Measurements from ENCODE around the gene PTPN5. TPM values are rescaled to one million over a fixed set of nuclear protein-coding genes. Genes with fewer than 3 reads are reported as not detected.
A peak's percentile ranks its signal among the peaks of the same experiment; 100 is the strongest.
"Not testable (repeated sequence)": the region's sequence is repeated elsewhere in the genome, so short reads cannot be mapped to it uniquely, and the experiment has no call there.

The PTPN5 gene
- not detected for total RNA-seq

DNA sequence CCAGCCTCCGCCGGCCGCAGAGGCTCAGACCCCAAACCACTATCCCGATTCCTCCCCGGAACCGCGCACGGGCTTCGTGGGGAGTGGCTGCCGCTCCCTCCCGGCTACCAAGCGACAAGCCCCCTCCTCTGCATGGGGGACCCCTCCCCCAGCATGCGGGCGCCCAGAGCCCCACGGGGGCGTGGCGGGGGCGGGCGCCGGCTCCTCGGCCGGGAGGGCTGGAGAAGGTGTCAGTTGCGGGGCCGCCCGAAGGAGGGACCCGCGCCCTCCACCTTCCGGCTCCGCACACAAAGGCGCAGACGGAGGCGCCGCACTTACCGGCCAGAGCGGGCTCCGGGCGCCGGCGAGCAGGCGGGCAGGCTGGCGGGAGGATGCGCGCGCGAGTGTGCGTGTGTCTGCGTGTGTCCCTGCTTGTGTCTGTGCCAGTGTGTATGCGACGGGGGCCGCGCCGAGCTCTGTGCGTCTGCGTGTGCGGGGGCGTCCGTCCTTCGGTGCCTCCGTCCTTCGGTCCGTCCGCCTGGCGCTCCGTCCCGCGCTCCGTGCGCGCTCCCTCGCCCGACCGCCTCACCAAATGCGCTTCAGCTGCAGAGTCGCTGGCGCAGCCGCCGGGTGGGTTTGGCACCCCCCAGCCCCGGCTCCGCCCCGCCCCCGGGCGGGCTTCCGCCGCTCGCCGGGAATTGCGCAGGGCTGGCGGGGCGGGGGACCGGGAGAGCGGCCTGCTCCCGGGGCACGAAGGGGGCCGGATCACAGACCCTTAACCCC is at the start of gene PTPN5:
Gene PTPN5, minus strand, starts transcription at position 592 of the 762 bp plus-strand sequence. CDS start 19,840 bp downstream, outside the sequence.
- peaks cover 67% of the 10 kb centered on the region for H3K27me3 Mint-ChIP-seq
- no peak for DNase-seq
- ATAC-seq (ENCODE audit: low read depth), result no peak
- POLR2A ChIA-PET, result no interaction called here
- no peaks in the 10 kb centered on the region for H3K4me1 Mint-ChIP-seq
- no peaks in the 10 kb centered on the region for H3K9me3 Mint-ChIP-seq
- H3K36me3 Mint-ChIP-seq, result no peaks in the 10 kb centered on the region
- H3K4me3 Mint-ChIP-seq, result peak within 1 kb of the TSS; percentile 37
- no peak within 1 kb of the TSS for H3K27ac Mint-ChIP-seq

- peaks cover 16% of the 10 kb centered on the region for H3K9me3 Mint-ChIP-seq
- peaks cover 22% of the 10 kb centered on the region for H3K27me3 Mint-ChIP-seq
- ATAC-seq (ENCODE audit: low read depth) (no peak), DNase-seq (no peak)
- POLR2A ChIA-PET, result no interaction called here
- H3K4me1 Mint-ChIP-seq, result no peaks in the 10 kb centered on the region
- H3K4me3 Mint-ChIP-seq, result no peak overlapping the region
- no peaks in the 10 kb centered on the region for H3K36me3 Mint-ChIP-seq
- no peak overlapping the region for H3K27ac Mint-ChIP-seq
Observed at GRCh38 chr11:18836417-18836816, 44.8 kb upstream of the PTPN5 start.

DNA sequence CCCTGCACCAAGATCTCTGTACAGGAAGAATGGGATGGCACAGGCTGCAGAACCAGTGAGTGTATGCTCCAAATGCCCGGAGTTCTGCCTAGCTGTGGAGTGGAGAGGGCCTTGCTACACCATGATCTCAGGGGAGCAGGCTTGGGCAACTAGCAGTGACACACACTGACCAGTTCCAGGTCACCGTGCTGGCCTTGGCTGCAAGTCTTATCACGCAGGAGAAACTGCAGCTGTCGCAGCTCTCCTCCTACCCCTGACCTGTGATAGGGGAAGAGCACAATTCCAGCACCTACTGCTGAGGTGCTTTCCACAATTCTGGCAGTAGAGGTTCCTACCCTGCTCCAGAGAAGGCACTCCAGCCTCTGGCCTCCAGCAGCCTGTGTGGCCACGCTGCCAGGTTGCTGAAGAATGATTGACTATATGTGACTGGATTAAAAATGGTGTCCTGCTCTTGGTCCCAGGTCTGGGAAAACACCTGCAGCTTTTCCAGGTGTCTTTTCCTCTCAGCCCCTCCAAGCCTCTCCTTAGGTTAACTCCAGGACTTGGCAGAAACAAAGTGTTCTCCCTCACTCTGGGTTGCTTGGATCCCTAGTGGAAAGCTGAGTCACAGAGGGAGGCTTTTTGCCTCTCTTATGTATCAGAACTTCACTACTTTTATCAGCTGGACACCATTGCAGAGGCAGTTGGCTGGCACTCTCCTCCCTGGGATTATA is 43.3 kb upstream of the PTPN5 start:
- Mint-ChIP-seq H3K4me1 (no peaks in the 10 kb centered on the region), H3K4me3 (no peak overlapping the region), H3K27me3 (peaks cover 30% of the 10 kb centered on the region), H3K9me3 (peaks cover 6% of the 10 kb centered on the region), H3K36me3 (no peaks in the 10 kb centered on the region), H3K27ac (no peak overlapping the region)
- POLR2A ChIA-PET, result no interaction called here
- ATAC-seq (ENCODE audit: low read depth) (no peak), DNase-seq (no peak)

DNA sequence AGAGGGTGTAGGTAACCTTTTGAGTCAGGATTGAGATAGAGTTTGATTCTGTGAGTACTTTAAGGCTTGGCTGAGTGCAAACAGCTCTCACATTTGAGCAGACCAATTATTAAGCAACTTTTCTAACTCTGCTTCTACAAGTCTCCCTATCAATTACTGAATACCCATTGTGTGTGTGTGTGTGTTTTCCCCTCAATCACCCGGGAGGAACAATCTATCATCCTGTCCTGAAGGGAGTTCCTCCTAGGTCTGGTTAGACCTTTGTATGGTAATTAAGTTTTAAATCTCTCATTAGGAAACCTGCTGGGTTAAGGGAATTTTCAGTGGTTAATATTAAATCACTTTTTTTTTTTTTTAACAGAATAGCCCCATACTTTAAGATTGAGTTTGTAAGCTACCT is 28.6 kb upstream of the PTPN5 start:
- DNase-seq; H3K9me3 Mint-ChIP-seq; H3K36me3 Mint-ChIP-seq; H3K27ac Mint-ChIP-seq; ATAC-seq (ENCODE audit: low read depth); H3K27me3 Mint-ChIP-seq; H3K4me3 Mint-ChIP-seq; POLR2A ChIA-PET; H3K4me1 Mint-ChIP-seq: not testable (repeated sequence)

GRCh38 chr11:18804199-18804999 is 12.8 kb upstream of the PTPN5 start:
- no peak overlapping the region for H3K4me3 Mint-ChIP-seq
- no peaks in the 10 kb centered on the region for H3K4me1 Mint-ChIP-seq
- H3K9me3 Mint-ChIP-seq, result no peaks in the 10 kb centered on the region
- H3K27ac Mint-ChIP-seq, result no peak overlapping the region
- no peak for ATAC-seq (ENCODE audit: low read depth)
- H3K27me3 Mint-ChIP-seq, result peaks cover 45% of the 10 kb centered on the region
- H3K36me3 Mint-ChIP-seq, result no peaks in the 10 kb centered on the region
- POLR2A ChIA-PET, result no interaction called here
- no peak for DNase-seq

- Mint-ChIP-seq H3K36me3 (no peaks in the 10 kb centered on the region), H3K27me3 (peaks cover 42% of the 10 kb centered on the region), H3K4me1 (no peaks in the 10 kb centered on the region), H3K9me3 (no peaks in the 10 kb centered on the region), H3K27ac (no peak overlapping the region), H3K4me3 (no peak overlapping the region)
- POLR2A ChIA-PET, result no interaction called here
- ATAC-seq (ENCODE audit: low read depth) (no peak), DNase-seq (no peak)
Observed at GRCh38 chr11:18802381-18803257, 11.0 kb upstream of the PTPN5 start.

DNA sequence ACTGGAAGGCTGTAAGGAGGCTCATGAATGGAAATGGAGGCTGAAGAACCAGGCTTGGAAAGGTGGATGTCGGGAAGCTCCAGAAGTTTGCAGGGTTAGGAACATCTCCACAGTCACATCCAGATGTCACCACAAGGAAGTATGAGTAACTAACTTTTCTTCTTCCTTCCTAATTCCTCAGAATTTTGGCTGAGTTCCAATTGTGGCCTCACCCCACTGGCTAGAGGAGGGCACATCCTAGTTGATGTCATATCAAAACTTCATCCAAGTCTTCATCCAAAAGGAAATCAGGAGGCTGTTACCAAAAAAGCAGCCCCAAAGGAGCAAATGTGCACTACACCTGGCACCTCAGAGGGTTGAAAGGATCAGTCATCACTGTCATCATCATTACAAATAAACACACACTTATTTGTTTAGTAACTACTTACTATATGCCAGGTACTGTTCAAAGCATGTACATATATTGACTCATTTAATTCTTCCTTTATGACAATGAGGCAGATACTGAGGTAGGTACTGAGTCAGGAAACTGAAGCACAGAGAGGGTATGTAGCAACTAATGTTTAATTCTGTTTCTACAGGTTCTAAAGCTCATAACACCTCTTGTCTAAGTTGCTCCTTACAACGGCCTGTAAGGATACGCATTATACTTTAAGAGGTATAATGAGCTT is 7.3 kb upstream of the PTPN5 start:
- Mint-ChIP-seq H3K27ac (no peak overlapping the region), H3K27me3 (peaks cover 36% of the 10 kb centered on the region), H3K4me1 (no peaks in the 10 kb centered on the region), H3K9me3 (no peaks in the 10 kb centered on the region), H3K4me3 (no peak overlapping the region), H3K36me3 (no peaks in the 10 kb centered on the region)
- POLR2A ChIA-PET, result no interaction called here
- DNase-seq (no peak), ATAC-seq (ENCODE audit: low read depth) (no peak)

DNA sequence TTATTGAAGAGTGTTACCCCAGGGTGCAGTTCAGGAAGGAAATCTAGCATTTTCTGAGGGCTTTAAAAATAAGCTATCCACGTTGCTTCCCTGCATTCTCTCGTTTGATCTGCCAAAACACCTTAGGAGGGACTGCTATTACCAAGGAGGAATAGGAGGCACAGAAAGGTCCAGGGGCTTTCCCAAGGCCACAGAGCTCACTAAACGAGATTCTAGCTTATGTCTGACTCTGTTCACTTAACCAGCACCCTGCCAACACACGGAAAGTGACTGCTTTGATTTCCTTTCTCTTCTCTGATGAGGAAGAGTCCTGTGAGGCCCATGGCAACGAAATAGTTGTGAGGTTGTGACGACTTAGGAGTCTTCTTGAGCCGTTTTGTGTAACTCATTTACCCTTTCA is 3.4 kb upstream of the PTPN5 start:
- POLR2A ChIA-PET, result no interaction called here
- peaks cover 43% of the 10 kb centered on the region for H3K27me3 Mint-ChIP-seq
- H3K36me3 Mint-ChIP-seq, result no peaks in the 10 kb centered on the region
- ATAC-seq (ENCODE audit: low read depth) (no peak), DNase-seq (no peak)
- no peaks in the 10 kb centered on the region for H3K4me1 Mint-ChIP-seq
- no peak overlapping the region for H3K27ac Mint-ChIP-seq
- no peak overlapping the region for H3K4me3 Mint-ChIP-seq
- H3K9me3 Mint-ChIP-seq, result no peaks in the 10 kb centered on the region

GRCh38 chr11:18792827-18793226 is 1.2 kb upstream of the PTPN5 start:
- Mint-ChIP-seq H3K36me3 (no peaks in the 10 kb centered on the region), H3K4me3 (no peak overlapping the region), H3K4me1 (no peaks in the 10 kb centered on the region), H3K27me3 (peaks cover 58% of the 10 kb centered on the region), H3K27ac (no peak overlapping the region), H3K9me3 (no peaks in the 10 kb centered on the region)
- no peak for DNase-seq
- POLR2A ChIA-PET, result no interaction called here
- ATAC-seq (ENCODE audit: low read depth), result no peak

- Mint-ChIP-seq H3K27me3 (peaks cover 62% of the 10 kb centered on the region), H3K9me3 (no peaks in the 10 kb centered on the region), H3K4me3 (peak overlapping the region; percentile 37), H3K4me1 (no peaks in the 10 kb centered on the region), H3K36me3 (no peaks in the 10 kb centered on the region), H3K27ac (no peak overlapping the region)
- POLR2A ChIA-PET, result no interaction called here
- DNase-seq (no peak), ATAC-seq (ENCODE audit: low read depth) (no peak)
Observed at GRCh38 chr11:18791969-18792628, 501 bp upstream of the PTPN5 start.

GRCh38 chr11:18790883-18791206 is 753 bp downstream of the PTPN5 start:
- ATAC-seq (ENCODE audit: low read depth) (no peak), DNase-seq (no peak)
- Mint-ChIP-seq H3K36me3 (no peaks in the 10 kb centered on the region), H3K27me3 (peaks cover 68% of the 10 kb centered on the region), H3K4me1 (no peaks in the 10 kb centered on the region), H3K4me3 (no peak overlapping the region), H3K27ac (no peak overlapping the region), H3K9me3 (no peaks in the 10 kb centered on the region)
- POLR2A ChIA-PET, result no interaction called here

DNA sequence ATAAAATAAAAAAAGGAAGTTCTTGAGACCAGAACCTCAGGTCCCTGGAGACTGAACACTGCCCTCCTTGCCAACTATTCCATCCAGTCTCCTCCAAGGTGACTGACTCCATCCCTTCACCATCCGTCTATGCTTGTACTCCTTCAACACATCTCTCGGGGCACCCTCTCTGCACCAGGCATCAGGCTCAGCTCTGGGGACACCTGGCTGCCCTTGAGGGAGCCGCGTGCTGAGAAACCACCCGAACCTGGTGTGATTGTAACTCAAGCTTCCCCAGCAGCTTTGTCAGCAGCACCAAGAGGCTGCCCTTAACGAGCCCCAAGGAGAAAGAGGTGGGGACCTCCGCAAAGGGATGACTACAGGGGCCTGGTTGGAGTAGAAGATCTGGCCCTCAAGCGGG is 1.7 kb downstream of the PTPN5 start:
- Mint-ChIP-seq H3K36me3 (no peaks in the 10 kb centered on the region), H3K4me3 (no peak overlapping the region), H3K9me3 (no peaks in the 10 kb centered on the region), H3K4me1 (no peaks in the 10 kb centered on the region), H3K27me3 (peaks cover 66% of the 10 kb centered on the region), H3K27ac (no peak overlapping the region)
- no peak for ATAC-seq (ENCODE audit: low read depth)
- no peak for DNase-seq
- POLR2A ChIA-PET, result no interaction called here

Measured in activated naive CD8-positive, alpha-beta T cell treated with anti-CD3 and anti-CD28 coated beads, Interleukin-2, amount 10 ng/mL, durations not matched to agents 7 days and 5 days (primary cell).